ENCODE data around the gene FBXL15. TPM values are rescaled to one million over a fixed set of nuclear protein-coding genes. Genes with fewer than 3 reads are reported as not detected.

FBXL15 gene
- total RNA-seq, 1 experiment from 2014 or later: 8.4 TPM

DNA sequence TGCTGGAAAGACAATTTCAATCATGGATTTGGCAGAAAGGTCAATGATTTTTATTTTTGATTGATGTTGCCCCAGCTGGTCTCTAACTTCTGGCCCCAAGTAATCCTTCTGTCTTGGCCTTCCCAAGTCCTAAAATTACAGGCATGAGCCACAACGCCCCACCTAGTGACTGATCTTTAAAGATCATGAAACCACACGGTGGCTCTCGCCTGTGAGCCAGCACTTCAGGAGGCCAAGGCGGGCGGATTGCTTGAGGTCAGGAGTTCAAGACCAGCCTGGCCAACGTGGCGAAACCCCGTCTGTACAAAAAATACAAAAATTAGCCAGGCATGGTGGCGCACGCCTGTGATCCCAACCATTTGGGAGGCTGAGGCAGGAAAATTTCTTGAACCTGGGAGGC lies 43.3 kb downstream of the FBXL15 start:
- in situ Hi-C loops (cut with HindIII; ENCODE audit: low pct_unique_long_range_greater_than_20kb, low sequenced_read_pairs): no loop called here
- DNase-seq (ENCODE audit: low read depth, low spot score): no peak

DNA sequence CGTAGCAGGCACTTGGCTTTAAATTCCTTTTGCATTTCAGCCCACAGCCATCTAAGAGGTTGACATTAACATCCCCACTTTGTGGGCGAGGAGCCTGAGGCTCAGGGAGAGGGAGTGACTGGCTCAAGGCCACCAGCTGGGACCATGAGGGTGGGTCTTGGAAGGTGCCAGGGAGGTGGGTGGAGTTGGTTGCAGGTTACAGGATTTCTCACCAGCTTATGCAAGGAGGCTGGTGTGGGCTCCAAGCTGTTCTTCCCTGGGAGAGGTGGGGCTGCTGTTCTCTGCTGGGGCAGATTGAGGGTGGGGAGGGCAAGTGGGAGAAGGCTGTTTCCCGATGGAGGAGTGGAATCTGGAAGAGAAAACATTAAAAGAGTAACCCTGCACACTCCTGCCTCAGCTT lies 44.8 kb downstream of the FBXL15 start:
- in situ Hi-C loops (cut with HindIII; ENCODE audit: low pct_unique_long_range_greater_than_20kb, low sequenced_read_pairs): no loop called here

DNA sequence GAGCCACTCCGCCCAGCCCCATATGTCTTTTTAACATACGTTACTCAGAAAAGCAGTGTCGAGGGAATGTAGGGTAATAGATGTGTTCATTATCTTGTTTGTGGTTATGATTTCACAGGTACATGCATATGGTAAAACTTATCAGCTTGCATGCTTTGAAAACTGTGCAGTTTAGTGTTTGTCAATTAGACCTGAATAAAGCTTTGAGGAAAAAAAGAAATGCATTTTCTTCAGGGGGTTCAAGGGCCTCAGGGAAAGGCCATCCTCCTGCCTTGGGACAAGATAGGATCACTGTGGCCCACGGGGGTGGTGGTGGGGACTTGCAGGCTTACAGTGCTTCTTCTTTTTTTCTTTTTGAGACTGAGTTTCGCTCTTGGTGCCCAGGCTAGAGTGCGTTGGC lies 46.7 kb downstream of the FBXL15 start:
- no peak for DNase-seq (ENCODE audit: low read depth, low spot score)
- in situ Hi-C loops (cut with HindIII; ENCODE audit: low pct_unique_long_range_greater_than_20kb, low sequenced_read_pairs): no loop called here

More for the DNA sequence above, 44.8 kb downstream of the FBXL15 start:
- DNase-seq (ENCODE audit: low read depth, low spot score): no peak

DNA sequence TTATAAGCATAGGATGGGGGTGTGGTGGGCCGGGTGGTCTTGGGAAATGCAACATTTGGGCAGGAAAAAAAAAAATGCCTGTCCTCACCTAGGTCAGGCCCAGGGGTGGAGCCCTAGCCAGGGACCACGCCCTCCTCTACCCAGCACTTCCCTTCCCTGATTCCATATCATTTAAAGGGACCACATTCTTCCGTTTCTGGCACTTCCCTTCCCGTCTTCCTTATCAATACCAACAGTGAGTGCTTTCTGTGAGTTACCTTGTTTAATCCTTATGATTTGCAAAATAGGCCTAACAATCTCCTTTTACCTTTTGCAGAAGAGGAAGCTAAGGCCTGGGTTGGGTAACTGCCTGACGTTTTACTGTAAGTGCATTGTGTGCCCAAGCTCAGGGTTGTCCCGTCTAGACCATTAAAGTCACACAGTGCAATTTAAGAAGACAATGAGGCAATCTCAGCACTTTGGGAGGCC lies 47.4 kb downstream of the FBXL15 start:
- in situ Hi-C loops (cut with HindIII; ENCODE audit: low pct_unique_long_range_greater_than_20kb, low sequenced_read_pairs): no loop called here
- DNase-seq (ENCODE audit: low read depth, low spot score): no peak

DNA sequence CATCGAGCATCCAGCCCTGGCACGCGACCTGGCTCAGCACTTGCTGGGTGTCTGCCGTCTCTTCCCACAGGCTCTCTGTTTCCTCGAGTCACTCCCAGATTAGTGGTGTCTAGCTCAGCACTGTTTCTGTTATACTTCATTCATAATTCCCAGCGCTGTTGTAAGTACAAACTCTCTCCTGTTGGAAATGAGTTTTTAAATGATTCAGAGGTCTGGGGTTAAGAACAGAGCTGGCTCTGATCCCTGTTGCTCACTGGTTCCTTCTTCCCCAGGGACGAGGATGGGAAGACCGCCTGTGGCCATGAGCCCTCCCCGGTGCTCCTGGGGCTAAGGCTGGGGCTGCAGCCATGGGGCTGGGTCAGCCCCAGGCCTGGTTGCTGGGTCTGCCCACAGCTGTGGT lies 48.0 kb downstream of the FBXL15 start:
- in situ Hi-C loops (cut with HindIII; ENCODE audit: low pct_unique_long_range_greater_than_20kb, low sequenced_read_pairs): no loop called here
- no peak for DNase-seq (ENCODE audit: low read depth, low spot score)

DNA sequence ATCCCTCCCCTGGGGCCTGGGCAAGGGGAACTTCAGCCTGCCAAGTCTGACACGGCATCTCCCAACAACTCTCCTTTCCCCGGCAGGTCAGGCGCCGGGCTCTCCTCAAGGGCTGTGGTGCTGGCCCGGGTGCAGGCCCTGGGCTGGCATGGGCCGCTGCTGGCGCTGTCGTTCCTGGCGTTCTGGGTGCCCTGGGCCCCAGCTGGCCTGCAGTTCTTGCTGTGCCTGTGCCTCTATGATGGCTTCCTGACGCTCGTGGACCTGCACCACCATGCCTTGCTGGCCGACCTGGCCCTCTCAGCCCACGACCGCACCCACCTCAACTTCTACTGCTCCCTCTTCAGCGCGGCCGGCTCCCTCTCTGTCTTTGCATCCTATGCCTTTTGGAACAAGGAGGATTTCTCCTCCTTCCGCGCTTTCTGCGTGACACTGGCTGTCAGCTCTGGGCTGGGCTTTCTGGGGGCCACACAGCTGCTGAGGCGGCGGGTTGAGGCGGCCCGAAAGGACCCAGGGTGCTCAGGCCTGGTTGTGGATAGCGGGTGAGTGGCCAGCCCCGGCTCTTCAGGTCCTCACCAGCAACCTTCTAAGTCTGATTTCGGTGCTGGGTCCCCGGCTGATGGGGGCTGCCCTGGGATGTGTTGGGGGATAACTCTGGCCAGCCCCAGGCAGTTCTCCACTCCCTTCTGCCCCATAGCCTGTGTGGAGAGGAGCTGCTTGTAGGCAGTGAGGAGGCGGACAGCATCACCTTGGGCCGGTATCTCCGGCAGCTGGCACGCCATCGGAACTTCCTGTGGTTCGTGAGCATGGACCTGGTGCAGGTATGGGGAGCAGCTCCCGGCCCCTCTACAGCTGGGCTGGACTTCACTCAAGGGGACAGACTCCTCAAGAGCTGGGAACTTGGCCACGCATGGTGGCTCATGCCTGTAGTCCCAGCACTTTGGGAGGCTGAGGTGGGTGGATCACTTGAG lies 50.2 kb downstream of the FBXL15 start:
- in situ Hi-C loops (cut with HindIII; ENCODE audit: low pct_unique_long_range_greater_than_20kb, low sequenced_read_pairs): no loop called here
- DNase-seq (ENCODE audit: low read depth, low spot score): no peak

Small RNAs within 50 kb of the gene (small RNA-seq; reads per million reads assigned to genes)
- 0.48 to 42.9 reads per million in 2 experiments for gene MIR146B

Other genes with a start within 250 kb of the FBXL15 start
- 0.58 and 0.69 TPM in 2 replicates for gene ELOVL3, start 194.5 kb upstream of the FBXL15 start, total RNA-seq (2014; rRNA removed; shearing (Covaris generic))
- gene PITX3, start 179.3 kb upstream of the FBXL15 start, total RNA-seq (2014; rRNA removed; shearing (Covaris generic)): not detected in 2 replicates
- gene GBF1, start 175.3 kb upstream of the FBXL15 start, total RNA-seq (2014; rRNA removed; shearing (Covaris generic)): 14.6 and 17.2 TPM in 2 replicates
- 10.3 and 13.0 TPM in 2 replicates for gene NFKB2, start 25.1 kb upstream of the FBXL15 start, total RNA-seq (2014; rRNA removed; shearing (Covaris generic))
- 0.40 and 0.61 TPM in 2 replicates for gene PSD, start 2.1 kb upstream of the FBXL15 start, total RNA-seq (2014; rRNA removed; shearing (Covaris generic))
- gene CUEDC2, start 11.7 kb downstream of the FBXL15 start, total RNA-seq (2014; rRNA removed; shearing (Covaris generic)): 24.3 and 26.6 TPM in 2 replicates
- gene C10orf95, start 30.7 kb downstream of the FBXL15 start, total RNA-seq (2014; rRNA removed; shearing (Covaris generic)): not detected in 2 replicates
- gene ACTR1A, start 81.9 kb downstream of the FBXL15 start, total RNA-seq (2014; rRNA removed; shearing (Covaris generic)): 67.1 and 85.6 TPM in 2 replicates
- 1.8 TPM in 2 replicates for gene SUFU, start 83.1 kb downstream of the FBXL15 start, total RNA-seq (2014; rRNA removed; shearing (Covaris generic))
- gene TRIM8, start 223.6 kb downstream of the FBXL15 start, total RNA-seq (2014; rRNA removed; shearing (Covaris generic)): 11.7 and 21.6 TPM in 2 replicates